ENCODE results near the gene KDM6B.
A peak's percentile ranks its signal among the peaks of the same experiment; 100 is the strongest.
"Not testable (repeated sequence)": the region's sequence is repeated elsewhere in the genome, so short reads cannot be mapped to it uniquely, and the experiment has no call there.

KDM6B gene, protein sequence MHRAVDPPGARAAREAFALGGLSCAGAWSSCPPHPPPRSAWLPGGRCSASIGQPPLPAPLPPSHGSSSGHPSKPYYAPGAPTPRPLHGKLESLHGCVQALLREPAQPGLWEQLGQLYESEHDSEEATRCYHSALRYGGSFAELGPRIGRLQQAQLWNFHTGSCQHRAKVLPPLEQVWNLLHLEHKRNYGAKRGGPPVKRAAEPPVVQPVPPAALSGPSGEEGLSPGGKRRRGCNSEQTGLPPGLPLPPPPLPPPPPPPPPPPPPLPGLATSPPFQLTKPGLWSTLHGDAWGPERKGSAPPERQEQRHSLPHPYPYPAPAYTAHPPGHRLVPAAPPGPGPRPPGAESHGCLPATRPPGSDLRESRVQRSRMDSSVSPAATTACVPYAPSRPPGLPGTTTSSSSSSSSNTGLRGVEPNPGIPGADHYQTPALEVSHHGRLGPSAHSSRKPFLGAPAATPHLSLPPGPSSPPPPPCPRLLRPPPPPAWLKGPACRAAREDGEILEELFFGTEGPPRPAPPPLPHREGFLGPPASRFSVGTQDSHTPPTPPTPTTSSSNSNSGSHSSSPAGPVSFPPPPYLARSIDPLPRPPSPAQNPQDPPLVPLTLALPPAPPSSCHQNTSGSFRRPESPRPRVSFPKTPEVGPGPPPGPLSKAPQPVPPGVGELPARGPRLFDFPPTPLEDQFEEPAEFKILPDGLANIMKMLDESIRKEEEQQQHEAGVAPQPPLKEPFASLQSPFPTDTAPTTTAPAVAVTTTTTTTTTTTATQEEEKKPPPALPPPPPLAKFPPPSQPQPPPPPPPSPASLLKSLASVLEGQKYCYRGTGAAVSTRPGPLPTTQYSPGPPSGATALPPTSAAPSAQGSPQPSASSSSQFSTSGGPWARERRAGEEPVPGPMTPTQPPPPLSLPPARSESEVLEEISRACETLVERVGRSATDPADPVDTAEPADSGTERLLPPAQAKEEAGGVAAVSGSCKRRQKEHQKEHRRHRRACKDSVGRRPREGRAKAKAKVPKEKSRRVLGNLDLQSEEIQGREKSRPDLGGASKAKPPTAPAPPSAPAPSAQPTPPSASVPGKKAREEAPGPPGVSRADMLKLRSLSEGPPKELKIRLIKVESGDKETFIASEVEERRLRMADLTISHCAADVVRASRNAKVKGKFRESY (N-terminal part only)

DNA sequence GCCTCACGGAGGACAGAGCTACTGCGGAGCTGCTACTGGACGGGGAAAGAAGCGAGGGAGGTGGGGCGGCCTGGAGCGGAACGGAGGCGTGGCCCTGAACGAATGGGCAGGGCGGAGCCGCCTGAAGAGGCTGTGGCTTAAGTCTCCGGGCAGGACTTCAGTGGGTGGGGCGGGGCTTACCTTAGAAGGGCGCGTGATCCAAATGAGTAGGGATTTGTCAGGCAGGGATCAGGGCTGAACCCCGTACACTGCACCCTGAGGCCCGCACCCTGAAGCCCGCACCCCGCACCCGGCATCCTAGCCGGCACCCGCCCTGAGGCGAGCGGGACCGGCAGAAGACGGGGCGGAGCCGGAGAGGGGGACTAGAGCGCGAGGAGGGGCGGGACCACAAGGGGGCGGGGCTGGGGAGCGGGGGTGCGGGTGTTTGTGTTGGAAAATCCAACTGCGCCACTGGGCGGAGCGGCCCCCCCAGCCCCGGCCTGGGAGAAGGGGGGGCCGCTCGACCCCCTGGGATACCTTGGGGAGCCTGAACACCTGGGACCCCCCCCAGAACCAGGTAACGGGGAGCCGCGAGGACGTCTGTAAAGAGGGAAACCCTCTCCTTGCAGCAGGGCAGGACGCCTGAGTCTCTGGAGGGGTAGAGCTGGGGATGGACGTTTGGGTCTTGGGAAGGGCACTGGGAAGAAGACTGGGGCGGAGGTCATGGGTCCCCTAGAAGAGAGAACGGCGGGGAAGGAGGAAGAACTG is at the start of gene KDM6B:
Gene KDM6B, plus strand, starts transcription at position 423 of the 747 bp plus-strand sequence. CDS start 11,338 bp downstream, outside the sequence.
- DNase-seq (ENCODE audit: low spot score) = peak; percentile 96

DNA sequence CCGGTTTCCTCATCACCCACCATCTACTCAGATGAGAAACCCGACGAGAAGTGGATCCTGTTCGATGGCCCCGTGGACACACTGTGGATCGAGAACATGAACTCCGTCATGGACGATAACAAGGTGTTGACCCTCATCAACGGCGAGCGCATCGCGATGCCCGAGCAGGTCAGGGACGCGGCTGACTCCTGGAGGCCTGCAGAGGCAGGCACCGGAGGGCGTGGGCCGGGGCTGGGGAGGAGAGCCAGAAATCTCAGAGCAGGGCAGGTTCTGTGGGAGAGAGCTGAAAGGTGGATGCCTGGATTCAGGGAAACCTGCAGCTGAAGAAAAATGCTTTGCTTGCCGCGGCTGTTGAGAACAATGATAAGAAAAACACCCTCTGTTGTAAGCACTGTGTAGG is 47.2 kb upstream of the KDM6B start:
- DNase-seq (ENCODE audit: low spot score) = no peak

DNA sequence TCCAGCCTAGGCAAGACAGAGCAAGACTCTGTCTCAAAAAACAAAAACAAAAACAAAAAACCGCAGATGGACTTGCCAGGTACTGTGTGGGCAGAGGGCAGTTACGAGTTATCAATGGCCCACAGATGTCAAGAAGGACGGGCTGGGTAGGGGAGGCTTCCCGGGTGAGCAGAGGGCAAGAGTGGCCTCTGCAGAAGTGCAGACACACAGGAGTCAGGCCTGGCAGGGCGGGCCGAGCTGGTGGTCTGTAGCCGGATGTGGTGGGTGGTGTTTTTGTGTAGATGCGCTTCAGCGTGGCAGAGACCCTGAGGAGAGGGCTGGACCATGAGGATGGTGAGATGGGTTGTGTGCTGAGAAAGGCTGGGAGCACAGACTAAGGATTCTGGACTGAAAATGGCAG is 44.9 kb upstream of the KDM6B start:
- DNase-seq (ENCODE audit: low spot score) = no peak

DNA sequence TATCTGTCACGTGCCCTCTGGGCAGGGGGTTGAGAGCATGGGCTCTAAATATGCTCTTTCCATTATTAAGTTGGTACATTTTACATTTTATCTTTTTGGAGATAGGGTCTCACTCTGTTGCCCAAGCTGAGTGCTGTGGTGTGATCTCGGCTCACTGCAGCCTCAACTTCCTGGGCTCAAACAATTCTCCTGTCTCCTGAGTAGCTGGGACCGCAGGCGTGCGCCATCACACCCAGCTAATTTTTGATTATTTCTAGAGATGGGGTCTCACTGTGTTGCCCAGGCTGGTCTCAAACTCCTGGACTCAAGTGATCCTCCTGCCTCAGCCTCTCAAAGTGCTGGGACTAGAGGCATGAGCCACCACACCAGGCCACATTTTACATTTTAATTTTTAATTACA is 43.9 kb upstream of the KDM6B start:
- no peak for DNase-seq (ENCODE audit: low spot score)

DNA sequence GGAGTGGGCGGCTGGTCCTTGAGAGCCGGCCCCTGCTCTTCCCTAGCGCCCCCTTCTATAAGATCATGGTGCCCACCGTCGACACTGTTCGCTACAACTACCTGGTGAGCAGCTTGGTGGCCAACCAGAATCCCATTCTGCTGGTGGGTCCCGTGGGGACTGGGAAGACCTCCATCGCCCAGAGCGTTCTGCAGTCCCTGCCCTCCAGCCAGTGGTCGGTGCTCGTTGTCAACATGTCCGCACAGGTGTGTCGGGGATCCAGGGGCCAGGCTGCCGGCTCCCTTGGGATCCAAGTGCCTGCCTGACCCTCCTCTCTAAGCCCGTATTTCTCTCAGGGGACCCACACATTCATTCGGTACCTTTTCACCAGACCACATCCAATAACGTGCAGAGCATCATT is 41.4 kb upstream of the KDM6B start:
- DNase-seq (ENCODE audit: low spot score) = no peak

DNA sequence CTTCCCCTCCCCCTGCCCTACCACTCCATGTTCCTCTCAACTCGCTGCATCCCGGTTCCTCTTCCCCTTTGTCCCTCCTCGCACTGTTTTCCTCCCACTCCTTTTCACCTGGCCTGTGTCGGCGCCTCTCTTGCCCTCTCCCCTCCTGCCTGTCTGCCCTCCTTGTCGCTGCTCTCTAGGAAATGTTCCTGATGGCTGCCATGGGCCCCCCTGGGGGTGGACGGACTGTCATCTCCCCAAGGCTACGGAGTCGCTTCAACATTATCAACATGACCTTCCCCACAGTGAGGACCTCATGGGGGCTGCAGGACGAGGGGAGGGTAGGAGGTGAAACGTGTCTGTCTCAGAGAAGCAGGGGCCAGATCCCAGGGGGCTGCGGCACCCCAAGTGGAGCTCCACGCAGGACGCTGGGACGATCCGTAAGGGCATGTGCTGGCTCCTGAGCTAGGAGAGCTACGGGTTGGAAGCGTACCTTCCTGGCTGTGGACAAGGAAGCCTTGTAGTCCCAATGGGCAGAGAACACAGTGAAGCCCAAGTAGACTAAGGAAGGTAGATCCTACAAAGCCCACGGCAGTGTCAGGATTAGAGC is 39.8 kb upstream of the KDM6B start:
- DNase-seq (ENCODE audit: low spot score) = no peak

DNA sequence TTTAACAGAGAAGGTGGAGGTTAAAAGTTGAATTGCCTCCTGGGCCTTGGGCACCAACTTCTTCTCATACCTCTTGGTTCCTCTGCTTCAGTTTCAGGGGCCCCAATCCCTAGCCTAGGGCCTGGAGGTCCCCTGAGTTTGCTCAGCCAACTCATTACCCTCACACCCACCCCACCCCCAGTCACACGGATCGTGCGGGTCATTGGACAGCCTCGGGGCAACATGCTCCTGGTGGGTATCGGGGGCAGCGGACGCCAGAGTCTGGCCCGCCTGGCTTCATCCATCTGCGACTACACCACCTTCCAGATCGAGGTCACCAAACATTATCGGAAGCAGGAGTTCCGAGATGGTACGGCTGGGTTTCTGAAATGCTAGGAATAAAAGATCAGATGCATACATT is 36.0 kb upstream of the KDM6B start:
- DNase-seq (ENCODE audit: low spot score) = no peak

DNA sequence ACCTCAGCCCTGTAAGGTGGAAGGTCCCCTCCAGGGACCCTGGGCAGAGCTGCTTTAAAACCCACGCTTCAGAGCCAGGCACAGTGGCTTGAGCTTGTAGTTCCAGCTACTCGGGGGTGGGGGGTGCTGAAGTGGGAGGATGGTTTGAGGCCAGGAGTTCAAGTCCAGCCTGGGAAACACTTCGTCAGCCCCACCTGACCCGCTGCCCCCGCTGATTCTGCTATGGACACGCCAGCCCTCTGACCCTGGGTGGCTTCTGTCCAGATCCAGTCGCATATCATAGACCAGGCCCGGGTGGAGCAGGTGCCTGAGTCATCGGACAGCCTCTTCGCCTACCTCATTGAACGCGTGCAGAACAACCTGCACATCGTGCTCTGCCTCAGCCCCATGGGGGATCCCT is 35.2 kb upstream of the KDM6B start:
- DNase-seq (ENCODE audit: low spot score) = no peak

DNA sequence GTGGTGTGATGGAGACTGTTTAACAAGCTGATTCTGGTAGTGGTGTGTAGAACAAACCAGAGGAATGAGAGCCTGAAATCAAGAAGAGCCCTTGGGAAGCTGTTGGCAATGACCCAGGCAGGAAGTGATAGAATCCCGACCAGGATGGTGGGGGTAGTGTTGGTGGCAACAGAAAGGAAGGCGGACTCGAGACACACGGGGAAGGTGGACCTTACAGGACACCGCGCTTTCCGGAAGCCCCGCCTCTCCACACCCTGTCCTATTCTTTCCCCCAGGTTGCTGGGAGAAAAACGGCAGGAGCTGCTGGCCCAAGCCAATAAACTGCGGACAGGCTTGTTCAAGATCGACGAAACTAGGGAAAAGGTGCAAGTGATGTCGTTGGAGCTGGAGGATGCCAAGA is 30.0 kb upstream of the KDM6B start:
- DNase-seq (ENCODE audit: low spot score) = no peak

DNA sequence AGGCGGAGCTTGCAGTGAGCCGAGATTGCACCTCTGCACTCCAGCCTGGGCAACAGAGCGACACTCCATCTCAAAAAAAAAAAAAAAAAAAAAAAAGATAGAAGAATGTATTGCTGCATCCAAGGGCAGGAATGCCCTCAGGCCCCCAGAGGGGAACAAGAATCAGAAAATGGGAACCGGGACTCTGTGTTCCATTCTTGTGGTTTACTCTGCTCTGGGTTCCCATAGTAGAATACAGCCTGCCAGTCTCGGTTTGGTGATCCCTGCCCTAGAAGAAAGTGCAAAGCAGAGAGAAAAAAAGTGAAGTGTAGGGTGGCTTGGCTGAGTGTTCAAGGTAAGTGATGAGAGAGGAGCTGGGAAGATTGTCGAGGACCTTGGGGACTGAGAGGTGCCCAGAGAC is 27.4 kb upstream of the KDM6B start:
- DNase-seq (ENCODE audit: low spot score) = no peak

DNA sequence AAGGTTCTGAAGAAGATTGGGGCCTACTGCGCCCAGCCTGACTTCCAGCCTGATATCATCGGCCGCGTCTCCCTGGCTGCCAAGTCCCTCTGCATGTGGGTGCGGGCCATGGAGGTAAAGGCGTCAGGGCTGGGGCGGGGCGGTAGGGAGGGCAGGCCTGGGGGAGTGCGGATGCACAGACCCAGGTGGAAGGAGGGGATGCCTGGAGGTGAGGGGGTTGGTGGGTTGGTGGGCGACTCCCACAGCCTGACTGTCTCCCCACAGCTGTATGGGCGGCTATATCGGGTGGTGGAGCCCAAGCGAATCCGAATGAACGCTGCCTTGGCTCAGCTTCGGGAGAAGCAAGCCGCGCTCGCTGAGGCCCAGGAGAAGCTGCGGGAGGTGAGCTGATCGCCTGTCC is 26.8 kb upstream of the KDM6B start:
- no peak for DNase-seq (ENCODE audit: low spot score)

DNA sequence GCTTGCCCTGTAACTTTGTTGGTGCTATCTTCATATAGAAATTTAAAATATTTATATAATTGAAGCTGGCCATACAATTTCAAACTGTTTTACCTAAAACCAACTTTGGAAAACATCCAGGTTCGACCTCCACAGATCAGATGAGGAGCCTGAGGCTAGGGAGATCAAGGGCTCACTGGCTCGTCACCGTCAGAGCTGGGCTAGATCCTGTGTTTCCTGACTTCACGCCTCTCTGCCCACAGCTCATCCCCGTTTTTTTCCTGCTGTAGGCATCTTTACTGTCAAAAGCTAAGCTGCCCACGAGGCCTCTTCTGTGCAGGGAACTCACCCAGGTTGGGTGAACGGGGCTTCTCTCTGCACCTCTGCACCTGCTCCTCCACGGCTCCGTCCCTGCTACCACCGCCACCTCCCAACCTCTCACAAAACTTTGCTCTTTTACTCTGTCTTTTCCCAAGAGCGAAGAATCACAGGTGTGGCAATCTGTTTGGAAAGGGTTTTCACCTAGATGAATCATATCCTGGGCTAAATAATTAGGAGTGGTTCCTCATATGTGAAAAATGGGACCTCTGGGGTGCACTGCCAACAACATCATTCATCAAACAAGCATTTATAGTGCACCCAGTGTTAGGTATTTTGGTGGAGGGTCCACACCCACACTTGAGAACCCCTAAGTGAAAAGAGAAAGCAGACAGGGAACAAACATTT is 24.8 kb upstream of the KDM6B start:
- no peak for DNase-seq (ENCODE audit: low spot score)

DNA sequence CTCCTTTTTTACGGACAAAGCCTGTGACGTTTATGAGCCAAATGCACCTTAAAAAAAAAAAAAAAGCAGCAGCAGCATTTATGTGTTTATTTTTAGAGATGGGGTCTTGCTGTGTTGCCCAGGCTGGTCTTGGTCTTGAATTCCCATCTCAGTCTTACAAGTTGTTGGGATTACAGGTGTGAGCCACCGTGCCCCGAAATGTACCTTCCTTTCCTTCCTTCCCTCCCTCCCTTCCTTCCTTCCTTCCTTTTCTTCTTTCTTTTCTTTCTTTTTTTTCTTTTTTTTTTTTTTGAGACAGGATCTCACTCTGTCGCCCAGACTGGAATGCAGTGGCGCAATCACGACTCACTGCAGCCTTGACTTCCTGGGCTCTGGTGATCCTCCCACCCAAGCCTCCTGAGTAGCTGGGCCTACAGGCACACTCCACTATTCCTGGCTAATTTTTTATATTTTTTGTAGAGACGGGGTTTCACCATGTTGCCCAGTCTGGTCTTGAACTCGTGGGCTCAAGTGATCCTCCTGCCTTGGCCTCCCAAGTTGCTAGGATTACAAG is 24.1 kb upstream of the KDM6B start:
- DNase-seq (ENCODE audit: low spot score) = not testable (repeated sequence)

DNA sequence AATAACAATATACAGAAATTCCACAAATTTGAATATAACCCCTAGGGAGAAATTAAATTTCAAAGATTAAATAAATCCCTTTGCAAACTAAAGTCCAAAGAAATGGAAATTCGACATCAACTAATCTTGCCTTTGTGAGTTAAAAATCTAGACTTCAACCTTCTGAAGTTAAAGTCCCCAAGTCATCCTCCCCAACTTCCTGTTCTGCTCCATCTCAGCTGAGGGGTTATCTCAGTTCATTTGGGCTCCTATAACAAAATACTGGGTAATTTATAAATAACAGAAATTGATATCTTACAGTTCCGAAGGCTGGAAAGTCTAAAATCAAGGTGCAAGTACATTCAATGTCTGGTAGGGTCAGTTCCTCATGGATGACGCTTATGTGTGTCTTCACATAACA is 22.8 kb upstream of the KDM6B start:
- DNase-seq (ENCODE audit: low spot score) = no peak

DNA sequence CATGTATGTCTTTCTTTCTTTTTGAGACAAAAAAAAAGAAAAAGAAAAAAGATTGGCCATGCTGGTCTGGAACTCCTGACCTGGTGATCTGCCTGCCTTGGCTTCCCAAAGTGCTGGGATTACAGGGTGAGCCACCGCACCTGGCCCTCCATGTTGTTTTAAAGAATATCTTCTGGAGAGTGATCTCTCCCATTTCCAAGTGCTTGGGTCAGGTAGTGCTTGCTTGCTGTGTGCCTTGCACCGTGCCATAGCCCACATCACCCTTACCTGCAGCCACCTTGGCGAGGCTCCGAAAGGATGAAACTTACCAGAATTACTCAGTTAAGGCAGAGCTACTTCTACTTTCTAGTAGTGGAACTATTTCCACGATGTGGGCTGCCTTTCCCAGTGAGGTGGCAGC is 19.0 kb upstream of the KDM6B start:
- DNase-seq (ENCODE audit: low spot score) = no peak

DNA sequence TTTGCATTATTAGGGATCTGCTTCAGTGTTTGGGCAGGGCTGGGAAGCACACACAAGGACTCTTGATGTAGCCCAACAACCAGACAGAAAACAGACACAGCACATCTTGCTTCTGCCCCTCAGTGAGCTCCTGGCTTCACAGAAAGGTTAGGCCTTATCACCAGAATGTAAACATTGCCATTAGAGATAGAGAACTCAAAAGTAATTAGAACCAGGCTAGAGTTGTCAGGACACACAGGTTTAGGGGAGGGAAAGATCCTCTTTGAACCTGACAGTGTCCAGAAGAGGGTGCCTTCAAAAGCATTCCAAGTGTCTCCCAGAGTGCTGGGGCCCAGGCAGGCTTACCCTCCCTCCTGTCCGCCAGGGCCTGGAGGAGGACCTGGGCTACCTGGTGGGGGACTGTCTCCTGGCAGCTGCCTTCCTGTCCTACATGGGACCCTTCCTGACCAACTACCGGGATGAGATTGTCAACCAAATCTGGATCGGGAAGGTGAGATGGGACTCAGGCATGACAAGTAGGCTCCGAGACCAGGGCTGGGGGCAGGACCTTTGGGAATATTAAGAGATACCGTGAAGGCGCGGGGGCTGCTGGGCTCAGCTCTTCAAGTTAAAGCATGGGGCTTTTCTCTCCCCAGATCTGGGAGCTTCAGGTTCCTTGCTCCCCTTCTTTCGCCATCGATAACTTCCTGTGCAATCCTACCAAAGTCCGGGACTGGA is 16.9 kb upstream of the KDM6B start:
- no peak for DNase-seq (ENCODE audit: low spot score)

DNA sequence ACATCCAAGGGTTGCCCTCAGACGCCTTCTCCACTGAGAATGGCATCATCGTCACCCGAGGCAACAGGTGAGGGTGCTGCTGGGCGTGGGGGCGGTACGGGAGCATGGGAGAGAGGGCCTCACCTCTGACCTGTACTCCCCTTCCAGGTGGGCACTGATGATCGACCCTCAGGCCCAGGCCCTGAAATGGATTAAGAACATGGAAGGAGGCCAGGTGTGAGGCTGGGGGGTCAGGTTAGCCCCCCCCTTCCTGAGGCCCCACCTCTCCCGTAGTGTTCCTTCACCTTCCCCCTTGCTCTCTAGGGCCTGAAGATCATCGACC is 16.4 kb upstream of the KDM6B start:
- no peak for DNase-seq (ENCODE audit: low spot score)

DNA sequence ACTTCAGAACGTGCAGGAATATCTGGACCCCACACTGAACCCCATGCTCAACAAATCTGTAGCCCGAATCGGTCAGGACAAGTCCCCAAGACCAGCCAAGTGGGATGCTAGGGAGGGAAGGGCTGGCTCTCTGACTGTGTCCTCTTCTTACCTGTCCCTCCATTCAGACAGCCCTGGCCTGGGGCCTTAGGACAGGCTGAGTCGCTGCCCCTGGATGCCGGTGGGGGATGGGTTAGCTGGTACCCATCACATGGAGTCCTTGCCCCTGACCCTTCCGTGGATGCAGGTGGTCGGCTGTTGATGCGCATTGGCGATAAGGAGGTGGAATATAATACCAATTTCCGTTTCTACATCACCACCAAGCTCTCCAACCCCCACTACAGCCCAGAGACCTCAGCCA is 16.0 kb upstream of the KDM6B start:
- DNase-seq (ENCODE audit: low spot score) = no peak

DNA sequence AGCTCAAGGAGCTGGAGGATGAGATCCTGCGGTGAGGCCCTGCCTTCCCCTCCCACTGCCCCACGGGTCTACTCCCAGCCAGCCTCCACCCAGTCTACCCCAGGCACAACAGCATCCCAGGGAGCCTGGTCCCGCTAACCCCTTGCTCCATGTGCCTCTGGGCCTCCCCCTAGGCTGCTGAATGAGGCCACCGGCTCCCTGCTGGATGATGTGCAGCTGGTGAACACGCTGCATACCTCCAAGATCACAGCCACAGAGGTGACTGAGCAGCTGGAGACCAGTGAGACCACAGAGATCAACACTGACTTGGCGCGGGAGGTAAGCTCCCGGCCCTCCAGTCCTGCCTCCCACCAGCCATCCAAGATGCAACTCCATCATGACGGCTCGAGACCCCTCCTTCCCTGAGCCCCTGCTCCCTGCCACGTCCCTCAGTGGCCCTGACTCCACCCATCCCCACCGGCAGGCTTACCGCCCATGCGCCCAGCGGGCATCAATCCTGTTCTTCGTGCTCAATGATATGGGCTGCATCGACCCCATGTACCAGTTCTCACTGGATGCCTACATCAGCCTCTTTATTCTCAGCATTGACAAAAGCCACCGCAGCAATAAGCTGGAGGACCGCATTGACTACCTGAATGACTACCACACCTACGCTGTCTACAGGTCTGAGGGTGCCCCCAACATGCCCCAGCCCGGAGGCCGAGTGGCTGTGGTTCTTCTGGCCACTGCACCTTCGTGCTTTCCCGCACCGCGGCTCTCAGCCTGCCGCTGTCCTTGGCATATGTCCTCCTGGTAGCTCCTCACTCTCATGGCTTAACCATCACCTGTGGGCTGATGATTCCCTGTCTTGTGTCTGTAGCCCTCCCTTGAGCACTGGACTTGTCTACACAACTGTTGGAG is 15.0 kb upstream of the KDM6B start:
- DNase-seq (ENCODE audit: low spot score) = no peak

Measured in hematopoietic multipotent progenitor cell treated with erythropoietin and hydrocortisone succinate and interleukin-3 and kit ligand, for 15 days (in vitro differentiated cells).